Mucosa of descending colon (tissue), 3 donors: ENCODE data around the gene STK32B. TPM values are rescaled to one million over a fixed set of nuclear protein-coding genes. Genes with fewer than 3 reads are reported as not detected.
"Not testable (repeated sequence)": the region's sequence is repeated elsewhere in the genome, so short reads cannot be mapped to it uniquely, and the experiment has no call there.

Experiments
- ATAC-seq: fragments of 200-7000 bp; cut with Tn5 transposase; one replicate; pipeline ENCODE4 v1.9.1; 2020; ENCODE audit warnings: mild to moderate bottlenecking, moderate library complexity
- DNase-seq, 3 donors: peaks; one replicate each; pipeline ENCODE4 v3.0.0-alpha.2; 2020
- H3K36me3 ChIP-seq: fragments of 200-600 bp; one replicate; pipeline ENCODE4 v1.8.0; 2021; ENCODE audit warnings: low read depth, mild to moderate bottlenecking
- H3K4me1 ChIP-seq: fragments of 200-600 bp; one replicate; pipeline ENCODE4 v1.8.0; 2021; ENCODE audit warnings: low read depth, mild to moderate bottlenecking
- H3K4me3 ChIP-seq: fragments of 200-600 bp; one replicate; pipeline ENCODE4 v1.8.0; 2021; ENCODE audit warnings: mild to moderate bottlenecking
- H3K9me3 ChIP-seq: fragments of 200-600 bp; one replicate; pipeline ENCODE4 v1.8.0; 2021; ENCODE audit warnings: mild to moderate bottlenecking
- CTCF ChIP-seq: fragments of 200-600 bp; IDR thresholded peaks from one replicate; pipeline ENCODE4 v1.8.0; 2022; ENCODE audit warnings: antibody characterized with exemption, mild to moderate bottlenecking
- intact Hi-C, 2 donors: fragments of 100-400 bp; cut with DNase I in 1 of 2; cut with micrococcal nuclease in 1 of 2; formaldehyde crosslinking; loops; one replicate each; pipeline versions ENCODE4 v1.11.0 to v1.11.1; 2022; cut with DNase I, micrococcal nuclease
- total RNA-seq, 3 donors: library from RNA; stranded (reverse); fragmentation: NEBNext Ultra II Directional in 2 of 3; extraction: Animal tissue kit (Norgen Biotek cat#: 25700) in 2 of 3; gene quantifications; one replicate each; pipeline versions ENCODE4 v1.2.1 to v1.2.4, GENCODE V29; 2021 to 2023
- donor health status: DM: no; HTN: no; CAD: no; lungs with moderate emphysema.
- donor health status: DM: no; HTN: no; CAD: no.
- donor health status: DM: no; HTN: yes; CAD: no.

STK32B gene
- total RNA-seq, 3 donors from 2014 or later = 0.67 to 2.2 (median 1.1) TPM

- no peaks in the 10 kb centered on the region for H3K9me3 ChIP-seq
- no peak for TF ChIP-seq CTCF
These were observed 117.6 kb downstream of the STK32B start for GRCh38 chr4:5168891-5169290.

GRCh38 chr4:5175836-5176235 is 124.6 kb downstream of the STK32B start:
- H3K4me3 ChIP-seq, H3K36me3 ChIP-seq, intact Hi-C loops, DNase-seq, H3K9me3 ChIP-seq, H3K4me1 ChIP-seq, ATAC-seq: not testable (repeated sequence)

More at GRCh38 chr4:5168891-5169290, 117.6 kb downstream of the STK32B start:
- no peak for ATAC-seq
- intact Hi-C loops = no loop called here
- Histone ChIP-seq H3K4me3 (no peak overlapping the region), H3K36me3 (no peaks in the 10 kb centered on the region), H3K4me1 (no peaks in the 10 kb centered on the region)
- no peak for DNase-seq

GRCh38 chr4:5184606-5185005 is 133.3 kb downstream of the STK32B start:
- Histone ChIP-seq H3K36me3 (no peaks in the 10 kb centered on the region), H3K4me1 (no peaks in the 10 kb centered on the region), H3K9me3 (no peaks in the 10 kb centered on the region), H3K4me3 (no peak overlapping the region)
- intact Hi-C loops = no loop called here
- DNase-seq = no peak
- no peak for ATAC-seq
- TF ChIP-seq CTCF = no peak

GRCh38 chr4:5185551-5185950 is 134.3 kb downstream of the STK32B start:
- no peak overlapping the region for H3K4me3 ChIP-seq
- ATAC-seq = no peak
- DNase-seq = no peak
- intact Hi-C loops = no loop called here
- H3K36me3 ChIP-seq = no peaks in the 10 kb centered on the region
- H3K4me1 ChIP-seq = no peaks in the 10 kb centered on the region
- no peaks in the 10 kb centered on the region for H3K9me3 ChIP-seq
- TF ChIP-seq CTCF = no peak

GRCh38 chr4:5186271-5187064 is 135.2 kb downstream of the STK32B start:
- Histone ChIP-seq H3K9me3 (no peaks in the 10 kb centered on the region), H3K4me1 (no peaks in the 10 kb centered on the region), H3K4me3 (no peak overlapping the region), H3K36me3 (no peaks in the 10 kb centered on the region)
- DNase-seq = no peak
- intact Hi-C loops = no loop called here
- TF ChIP-seq CTCF = no peak
- ATAC-seq = no peak

GRCh38 chr4:5188130-5188529 is 136.8 kb downstream of the STK32B start:
- TF ChIP-seq CTCF = no peak
- H3K4me3 ChIP-seq = no peak overlapping the region
- no peaks in the 10 kb centered on the region for H3K9me3 ChIP-seq
- DNase-seq = no peak
- H3K36me3 ChIP-seq = no peaks in the 10 kb centered on the region
- intact Hi-C loops = no loop called here
- no peaks in the 10 kb centered on the region for H3K4me1 ChIP-seq
- ATAC-seq = no peak
